ENCODE measurements around the gene SETD3.

SETD3 gene

DNA sequence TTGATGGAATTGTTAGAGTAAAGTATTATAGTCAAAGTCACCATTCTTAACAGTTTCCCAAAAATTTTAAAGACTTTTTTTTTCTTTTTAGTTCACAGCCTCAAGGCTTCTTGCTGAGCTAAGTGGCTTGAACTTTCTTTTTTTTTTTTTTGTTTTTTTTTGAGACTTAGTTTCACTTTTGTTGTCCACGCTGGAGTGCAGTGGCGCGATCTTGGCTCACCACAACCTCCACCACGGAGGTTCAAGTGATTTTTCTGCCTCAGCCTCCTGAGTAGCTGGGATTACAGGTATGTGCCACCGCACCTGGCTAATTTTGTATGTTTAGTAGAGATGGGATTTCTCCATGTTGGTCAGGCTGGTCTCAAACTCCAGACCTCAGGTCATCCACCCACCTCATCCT lies 92.8 kb downstream of the SETD3 start:
- no peak for DNase-seq

DNA sequence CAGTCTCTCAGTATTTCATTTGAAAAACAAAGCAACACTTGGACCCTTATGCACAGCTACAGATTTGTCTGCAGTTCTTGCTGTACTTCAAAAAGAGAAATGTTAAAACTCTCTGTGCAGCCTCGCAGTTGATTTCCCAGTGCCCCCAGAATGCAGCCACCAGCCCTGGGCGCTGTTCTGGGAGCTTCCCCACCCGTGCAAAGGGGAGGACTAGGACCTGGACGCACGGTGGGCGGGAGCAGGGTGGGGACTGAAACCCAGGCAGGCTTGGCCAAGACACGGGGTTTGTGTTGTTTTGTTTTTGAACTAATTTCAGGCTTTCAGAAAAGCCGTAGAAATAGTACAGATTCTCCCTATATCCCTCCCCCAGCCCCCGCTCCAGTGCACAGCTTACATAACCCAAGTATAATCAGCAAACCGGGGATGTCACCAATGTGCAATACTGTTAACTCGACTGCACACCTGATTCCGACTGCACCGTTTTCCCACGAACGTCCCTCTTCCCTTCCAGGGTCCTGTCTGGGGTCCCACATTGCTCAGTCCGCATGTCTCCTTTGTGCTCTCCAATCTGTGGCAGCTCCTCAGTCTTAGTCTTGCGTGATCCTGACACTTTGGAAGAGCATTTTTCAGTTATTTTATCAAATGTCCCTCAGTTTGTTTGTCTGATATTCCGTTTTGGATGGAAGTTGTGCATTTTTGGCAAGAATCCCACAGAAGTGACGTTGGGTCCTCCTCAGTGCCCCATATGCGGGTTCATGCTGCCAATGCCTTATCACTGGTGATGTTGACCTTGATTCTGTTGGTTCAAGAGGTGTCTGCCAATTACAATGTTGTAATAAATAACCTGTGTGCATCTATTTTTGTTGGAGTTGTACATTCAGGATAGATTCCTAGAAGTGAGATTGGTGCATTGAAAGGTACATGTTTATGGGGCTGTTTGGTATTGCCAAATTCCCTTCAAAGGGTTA lies 95.9 kb downstream of the SETD3 start:
- no peak for DNase-seq

DNA sequence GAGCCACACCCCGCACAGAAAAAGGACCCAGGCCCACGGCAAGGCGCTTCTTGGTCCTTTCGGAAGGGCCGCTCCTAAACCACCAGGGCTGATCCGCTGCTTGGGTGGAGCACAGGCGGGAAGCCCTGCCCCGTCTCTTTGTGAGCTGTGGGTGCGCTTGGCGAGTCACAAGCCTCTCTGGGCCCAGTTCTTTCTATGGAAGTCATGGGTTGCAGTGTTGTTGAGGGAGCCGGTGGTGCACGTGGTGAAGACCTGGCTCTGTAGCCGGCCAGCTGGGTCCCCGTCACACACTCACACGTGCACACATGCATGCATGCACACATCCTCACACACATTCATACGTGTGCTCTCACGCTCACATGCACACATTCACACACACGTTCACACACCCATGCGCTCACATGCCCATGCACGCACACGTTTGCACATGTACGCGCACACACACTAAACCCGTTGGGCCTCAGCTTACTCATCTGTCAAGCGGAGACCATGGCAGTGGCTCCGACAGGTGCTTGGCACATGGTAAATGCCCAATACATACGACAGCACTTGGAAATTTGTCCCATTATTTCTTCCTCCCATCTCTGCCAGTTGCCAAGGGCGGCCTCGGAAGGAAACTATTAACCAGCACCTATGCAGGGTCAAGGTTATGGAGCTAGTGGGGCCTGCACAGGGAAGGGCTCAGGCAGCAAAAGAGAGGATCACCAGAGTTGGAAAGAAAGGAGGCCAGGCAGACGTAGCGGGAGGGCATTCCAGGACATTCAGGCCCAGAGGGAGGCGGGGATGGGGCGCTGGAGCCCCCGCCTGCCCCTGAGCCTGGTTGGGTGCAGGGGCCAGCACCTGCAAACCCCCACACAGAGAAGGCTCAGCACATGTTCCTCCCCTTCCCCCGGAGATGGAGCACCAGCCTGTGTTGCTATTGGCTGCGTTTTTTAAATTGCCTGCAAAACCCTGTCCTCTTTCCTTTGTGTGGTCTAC lies 96.9 kb downstream of the SETD3 start:
- no peak for DNase-seq

DNA sequence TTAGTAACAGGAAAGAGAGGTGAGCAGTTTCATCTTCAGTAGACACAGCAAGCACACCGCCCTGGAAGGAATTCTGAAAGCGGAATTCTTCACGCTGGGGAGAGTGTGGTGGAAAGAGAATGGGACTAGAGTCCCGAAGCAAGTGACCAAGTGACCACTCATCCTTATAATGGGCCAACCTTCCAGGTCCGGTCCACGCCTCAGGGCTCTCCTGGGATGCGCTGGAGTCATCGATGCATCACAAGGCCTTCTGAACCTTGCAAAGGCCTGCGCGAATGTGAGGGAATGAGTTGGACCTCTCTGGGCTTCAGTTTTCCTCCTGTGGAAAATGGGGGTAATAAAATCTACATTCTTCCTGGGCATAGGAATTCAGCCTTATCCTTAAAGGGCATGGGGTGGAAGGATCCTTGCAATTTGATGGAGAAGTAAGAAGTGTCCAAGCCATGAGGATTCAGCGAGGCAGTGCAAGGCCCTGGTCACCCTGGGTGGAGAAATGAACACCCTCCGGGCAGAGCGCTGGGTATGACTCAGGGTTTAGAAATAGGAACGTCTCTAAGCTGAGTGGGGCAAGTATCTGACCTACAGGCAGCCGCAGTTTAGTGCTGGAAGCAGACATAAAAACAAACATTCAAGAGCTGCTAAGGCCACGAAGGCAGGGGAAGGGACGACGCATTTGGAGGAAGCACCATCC lies 97.7 kb downstream of the SETD3 start:
- no peak for DNase-seq

DNA sequence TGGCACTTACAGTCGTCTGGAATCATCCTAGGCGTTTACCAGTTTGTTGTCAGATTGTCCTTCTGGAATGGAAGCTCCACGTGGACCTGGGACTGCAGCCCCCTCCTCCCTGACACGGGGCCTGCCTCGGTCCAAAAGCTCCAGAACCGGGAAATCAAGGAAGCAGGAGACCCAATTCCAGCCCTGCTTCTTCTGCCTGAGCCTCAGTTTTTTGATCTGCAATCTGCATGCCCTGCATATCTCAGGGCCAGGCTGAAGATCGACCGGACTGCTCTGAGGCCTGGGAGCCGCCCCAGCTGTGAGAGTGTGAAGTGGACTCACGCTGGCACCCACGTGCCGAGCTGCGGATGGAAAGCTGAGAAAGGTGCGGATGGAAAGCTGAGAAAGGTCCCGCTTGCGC lies 98.6 kb downstream of the SETD3 start:
- DNase-seq, result no peak

DNA sequence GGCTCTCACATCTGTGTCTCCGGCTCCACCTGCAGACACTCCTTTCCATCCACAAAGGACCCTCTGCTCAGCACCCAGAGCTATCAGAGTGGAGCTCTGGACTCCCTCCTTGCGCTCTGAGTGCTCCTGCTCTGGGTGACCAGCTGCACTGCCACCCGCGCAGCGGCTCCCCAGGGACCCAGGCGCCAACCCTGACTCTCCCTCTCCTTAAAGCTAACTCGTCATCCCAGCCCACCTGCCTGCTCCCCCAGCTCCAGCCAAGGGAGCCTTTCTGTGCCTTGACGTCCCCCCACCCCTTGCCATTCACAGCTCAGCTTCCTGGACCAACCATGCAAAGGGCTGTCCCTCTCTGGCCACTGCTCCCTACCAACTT lies 99.0 kb downstream of the SETD3 start:
- no peak for DNase-seq

DNA sequence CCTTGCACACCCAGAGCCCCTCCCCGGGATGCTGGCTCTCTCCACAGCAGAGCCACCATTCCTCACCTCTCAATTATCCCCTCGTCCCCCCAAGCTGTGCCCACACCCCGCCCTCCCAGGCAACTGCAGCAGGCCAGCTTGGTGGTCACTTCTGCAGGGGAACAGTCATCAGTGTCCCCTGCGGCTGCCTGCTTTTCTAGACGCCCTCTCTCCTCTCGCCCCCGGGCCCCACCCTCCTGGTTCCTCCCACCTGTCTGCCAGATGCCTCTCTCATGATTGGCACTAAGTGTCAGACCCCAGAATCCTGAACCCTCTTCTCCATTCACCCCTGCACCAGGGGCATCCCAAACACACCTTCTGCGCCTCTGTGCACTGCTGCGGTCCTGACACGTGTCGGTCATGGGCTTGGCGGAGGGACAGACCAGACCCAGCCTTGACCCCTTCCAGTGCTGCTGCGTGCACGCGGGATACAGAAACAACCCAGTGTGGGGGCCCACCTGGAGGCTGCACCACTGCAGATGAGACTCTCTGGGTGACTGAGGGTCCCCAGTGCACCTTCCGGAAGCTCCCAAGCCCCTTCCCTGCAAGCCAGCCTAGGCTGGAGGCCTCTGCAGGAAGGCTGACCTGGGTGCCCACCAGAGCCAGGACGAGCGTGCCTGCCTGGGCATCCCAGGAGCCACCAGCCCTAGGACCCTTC lies 99.5 kb downstream of the SETD3 start:
- DNase-seq, result no peak

DNA sequence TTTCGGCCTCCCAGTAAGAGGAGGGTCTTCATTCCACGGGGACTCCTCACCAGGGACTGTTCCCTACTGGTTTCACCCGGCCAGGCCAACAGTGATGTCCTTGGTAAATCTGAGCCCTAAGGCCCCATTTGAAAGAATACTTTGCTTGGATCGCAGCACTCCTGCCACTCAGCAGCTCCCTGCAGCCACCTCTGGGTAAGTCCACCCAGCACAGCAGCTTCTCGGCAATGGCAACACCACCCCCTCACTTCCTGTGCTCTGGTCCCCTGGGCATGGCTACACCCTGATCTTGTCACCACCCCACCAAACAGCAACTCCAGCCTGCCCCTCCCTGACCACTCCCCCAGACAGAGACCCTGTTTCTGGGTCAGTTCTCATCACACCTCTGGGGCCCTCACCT lies 100.3 kb downstream of the SETD3 start:
- DNase-seq, result no peak

DNA sequence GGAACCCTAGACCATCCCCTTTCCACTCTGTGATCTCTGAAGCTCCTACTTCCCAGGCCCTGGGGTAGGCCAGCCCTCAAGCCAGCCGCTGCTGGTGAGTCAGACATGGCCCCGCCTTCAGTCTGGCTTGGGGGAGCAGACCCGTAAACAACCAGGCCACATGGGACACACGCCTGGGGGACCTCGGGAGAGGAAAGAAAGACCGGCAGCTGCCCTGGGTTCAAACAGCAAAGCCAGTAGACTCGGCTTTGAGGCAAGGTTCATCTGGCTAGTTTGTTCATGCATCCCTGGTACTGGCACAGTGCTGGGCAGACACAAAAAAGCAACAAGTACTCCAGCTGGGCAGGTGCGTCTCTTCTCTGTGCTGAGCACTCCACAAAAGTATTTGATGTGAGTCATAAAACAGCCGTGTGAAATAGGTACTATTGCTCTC lies 101.9 kb downstream of the SETD3 start:
- DNase-seq, result no peak

DNA sequence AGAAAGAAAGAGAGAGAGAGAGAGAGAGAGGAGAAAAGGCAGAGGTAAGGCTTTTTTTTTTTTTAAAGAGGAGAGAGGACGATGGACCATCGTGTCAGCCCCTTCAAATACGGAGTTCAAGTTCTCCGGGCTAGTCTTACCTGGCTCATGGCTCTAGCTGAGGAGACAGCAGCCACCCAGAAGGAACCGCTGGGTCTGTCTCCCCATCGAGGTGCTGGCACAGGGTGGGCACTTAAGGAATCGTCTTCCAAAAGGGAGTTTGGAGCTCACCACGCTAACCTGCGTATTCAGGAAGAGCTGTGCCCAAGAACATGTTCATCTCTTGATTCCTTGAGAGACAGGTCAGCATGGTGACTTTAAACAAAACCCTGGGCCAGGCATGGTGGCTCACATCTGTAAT lies 102.7 kb downstream of the SETD3 start:
- no peak for DNase-seq

DNA sequence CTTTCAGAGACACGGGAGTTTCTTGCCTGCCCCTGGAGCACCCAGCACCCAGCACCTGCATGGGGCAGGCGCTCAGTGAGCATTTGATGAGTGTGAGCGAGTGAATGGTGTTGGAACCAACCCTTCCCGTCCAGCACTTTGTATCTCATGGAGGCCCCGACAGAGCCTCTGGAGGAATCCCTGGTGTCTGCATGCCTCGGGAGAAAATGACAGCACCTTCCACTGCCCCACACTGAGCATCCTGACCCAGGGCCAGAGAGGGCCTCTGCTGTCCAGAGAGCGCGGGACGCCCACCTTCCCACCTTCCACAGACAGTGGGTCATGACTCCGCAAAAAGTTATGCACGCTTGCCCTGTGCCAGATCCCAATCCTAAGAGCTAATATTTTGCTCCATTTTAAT lies 105.7 kb downstream of the SETD3 start:
- no peak for DNase-seq

DNA sequence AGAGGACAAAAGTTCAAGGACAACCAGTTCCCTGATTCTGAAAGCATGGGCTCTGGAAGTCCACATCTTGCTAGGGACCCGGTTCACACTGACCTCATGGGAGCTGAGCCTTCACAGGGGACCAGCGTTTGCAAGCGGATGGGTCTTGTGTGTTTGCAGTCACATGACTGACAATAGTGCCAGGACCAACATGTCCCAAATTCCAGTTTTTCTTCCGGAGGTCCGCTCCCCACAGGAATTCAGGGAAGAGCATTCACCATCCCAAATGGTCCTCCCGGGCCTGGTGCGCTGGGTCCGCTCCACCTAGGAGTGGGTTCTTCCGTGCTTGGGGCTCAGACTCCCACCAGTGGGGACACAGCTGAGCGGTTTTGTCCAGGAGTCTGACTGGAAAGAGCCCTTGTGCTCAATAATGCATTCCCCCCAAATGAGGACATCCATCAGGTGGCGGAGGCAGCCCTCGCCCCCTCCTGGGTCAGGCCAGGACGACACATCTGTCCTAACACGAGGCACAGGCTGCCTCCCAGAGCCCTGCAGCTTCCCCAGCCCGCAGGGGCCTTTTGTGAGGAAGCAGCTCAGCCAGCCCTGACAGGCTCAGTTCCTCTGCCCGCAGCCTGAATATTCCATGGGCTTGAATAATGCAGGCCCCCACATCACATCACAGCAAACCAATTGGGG lies 116.9 kb downstream of the SETD3 start:
- DNase-seq, result no peak

DNA sequence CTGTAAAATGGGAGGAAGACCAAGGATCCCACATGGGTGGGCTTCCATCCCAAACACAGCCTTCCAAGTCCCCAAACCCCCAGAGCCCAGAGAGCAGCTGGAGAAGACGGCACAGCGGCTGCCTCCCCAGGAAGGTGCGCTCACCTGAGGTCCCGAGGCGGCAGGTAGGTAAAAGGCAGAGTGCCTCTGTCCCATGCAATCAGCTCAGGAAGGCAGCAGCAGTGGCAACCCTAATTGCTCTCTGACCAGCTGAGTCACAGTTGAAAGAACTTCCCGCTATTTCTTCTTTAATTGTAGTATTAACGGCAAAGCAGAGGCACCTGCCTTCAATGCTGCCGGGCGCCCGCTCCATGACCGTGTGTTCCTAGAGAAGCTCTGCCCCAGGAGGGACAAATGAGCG lies 117.6 kb downstream of the SETD3 start:
- no peak for DNase-seq

DNA sequence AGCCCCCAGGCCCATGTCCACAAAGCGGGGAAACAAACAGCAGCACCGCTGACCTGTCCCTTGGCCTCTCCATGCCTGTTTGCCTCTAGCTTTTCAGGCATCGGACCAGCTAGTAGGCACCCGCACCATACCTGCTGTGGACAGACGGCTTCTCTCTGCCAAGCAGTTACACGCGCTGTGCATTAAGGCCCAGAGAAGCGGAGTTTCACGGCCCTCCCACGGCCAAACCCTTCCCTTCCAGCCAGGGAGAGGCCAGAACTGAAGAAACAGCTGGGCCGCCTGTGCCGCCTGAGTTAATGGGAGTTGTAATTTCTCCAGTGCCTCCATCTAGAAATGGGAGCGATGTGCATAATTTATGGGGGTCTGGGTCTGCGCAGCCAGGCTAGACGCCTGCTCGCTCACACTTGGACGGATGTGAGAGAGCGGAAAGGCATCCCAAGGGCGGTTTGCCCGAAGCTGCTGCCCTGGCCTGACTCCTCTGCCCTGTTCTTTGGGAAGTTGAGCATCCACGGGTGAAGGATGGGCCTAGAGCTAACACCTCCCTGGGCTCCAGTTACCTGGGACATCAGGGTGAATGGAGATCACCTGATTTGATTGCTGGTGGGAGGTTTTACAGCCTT lies 119.0 kb downstream of the SETD3 start:
- no peak for DNase-seq

DNA sequence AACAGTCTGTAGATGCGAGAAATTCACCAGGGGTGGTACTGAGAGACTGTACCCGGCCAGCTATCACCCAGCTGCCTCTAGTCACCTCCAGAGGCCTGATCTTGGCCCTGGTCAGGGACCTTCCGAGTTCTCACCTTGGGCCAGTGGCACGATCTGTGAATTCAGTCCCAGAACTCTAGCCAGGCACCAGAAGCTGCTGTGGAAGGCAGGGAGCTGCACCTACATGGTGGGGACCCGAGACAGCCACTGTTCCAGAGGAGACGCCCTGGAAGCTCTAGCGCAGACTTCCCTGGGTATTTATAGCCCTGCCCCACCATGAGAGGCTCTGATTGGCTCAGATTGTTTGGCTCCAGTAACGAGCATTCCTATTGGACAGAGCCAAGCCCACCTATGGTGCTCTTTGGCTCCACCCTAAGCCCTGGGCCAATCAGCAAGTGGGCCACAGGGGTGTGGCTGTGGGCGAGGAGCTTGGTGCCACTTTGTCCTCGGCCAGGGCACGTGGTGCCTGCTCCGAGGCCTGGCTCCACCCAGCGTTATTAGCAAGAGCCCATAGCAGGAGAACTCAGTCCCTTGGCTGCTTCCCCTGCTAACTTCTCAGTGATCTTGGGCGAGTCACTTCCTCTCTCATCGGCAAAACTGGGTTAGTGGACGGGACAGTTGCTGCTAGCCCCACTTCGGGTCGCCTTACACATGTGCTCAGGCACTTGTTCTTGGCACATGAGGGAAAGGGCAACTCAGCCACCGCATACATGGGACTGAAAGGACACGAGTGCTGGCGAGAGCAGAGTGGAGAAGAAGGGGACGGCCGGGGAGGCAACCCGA lies 119.7 kb downstream of the SETD3 start:
- DNase-seq, result no peak

DNA sequence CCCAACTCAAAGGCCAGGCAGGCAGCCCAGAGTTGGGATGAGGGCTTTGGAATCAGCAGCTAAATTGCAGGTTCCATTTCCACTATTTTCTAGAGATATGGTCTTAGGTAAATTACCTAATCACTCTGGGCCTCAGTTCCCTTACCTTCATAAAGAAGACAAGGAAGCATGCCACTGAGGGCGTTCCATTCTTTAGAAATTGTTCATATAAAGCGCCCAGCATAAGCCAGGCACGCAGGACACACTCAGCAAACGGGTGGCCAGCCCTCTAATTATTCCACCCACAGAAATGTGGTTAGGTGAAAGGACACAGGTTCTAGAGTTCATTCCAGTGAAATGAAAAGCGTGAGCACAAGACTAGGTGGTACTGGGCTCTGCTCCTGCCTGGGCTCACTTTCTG lies 120.8 kb downstream of the SETD3 start:
- DNase-seq, result no peak

DNA sequence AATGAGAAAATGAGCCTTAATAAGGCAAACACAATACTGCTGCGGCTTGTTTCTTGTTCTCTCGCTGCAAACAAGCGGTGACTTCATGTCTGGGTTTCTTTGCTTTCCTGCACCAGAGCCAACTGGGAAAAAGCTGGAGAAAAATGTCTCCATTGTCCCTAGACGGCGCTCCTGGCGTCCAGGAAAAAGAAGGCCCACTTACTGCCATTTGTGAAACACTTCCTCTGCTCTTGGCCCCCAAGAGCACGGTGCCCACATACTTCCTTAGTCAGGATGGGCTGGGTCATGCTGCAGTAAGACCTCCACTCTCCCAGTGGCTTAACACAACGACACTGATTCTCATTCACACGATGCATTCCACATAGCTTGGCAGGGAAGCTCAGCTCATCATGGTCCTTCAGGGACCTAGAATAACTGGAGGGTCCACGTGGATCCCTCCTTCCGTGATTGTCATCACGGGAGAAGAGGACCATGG lies 122.7 kb downstream of the SETD3 start:
- no peak for DNase-seq

DNA sequence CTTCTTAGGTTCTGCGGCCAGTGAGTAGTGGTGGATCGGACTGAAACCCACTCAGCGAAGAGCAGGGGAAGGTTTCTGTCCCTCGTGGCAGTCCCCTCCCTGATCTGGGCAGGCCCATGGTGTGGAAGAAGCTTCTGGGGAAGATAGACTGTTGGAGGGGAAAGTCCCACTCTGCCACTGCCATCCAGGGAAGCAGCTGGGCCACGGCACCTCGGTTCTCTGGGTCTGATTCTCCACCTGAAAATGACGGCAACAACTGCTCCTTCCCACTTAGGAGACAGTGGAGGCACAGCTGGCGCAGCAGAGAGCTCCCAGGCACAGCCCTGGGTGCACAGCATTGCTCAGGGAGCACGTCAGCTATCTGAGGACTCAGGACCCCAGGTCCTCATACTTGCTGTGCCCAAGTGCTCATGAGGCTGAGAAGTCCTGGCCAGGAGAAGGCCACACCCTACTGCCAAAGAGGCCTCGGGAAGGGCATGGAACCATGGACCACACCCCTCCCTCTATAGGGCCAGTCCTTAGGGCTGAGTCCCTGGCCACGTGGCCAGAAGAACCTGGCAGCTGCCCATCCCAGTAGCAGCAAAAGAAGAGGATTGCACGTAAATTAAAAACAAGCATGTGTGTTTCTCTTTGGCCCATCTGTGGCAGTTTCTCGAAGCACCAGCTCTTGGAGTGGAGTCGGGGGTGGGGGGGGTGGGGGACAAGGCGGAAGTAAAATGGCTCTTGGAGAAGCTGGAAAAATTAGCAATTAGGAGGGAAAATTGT lies 123.3 kb downstream of the SETD3 start:
- no peak for DNase-seq

DNA sequence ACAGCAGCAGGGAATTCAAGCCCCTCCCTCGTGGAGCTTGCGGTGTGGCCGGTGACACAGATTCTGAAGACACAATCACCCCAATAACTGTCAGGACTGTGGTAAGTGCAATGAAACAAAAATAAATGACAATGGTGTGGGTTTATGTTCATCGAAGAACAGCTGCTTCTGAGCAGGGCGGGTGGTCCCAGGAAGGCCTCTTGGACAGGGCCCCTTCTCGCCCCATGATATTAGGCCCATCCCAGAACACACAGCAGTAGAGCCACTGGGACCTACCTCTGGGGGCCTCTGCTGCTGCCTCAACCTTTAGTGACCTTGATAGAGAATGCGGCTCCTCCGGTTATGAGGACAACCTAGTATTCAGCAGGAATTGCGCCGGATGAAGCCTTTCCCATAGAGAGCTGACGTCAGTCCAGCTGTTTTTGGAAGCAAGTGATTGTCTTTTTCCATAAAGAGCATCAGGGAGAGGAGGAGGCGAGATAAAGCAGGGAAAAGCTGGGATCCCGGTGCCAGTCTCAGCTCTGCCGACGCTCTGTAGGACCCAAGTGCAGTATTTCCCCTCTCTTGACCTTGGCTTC lies 124.5 kb downstream of the SETD3 start:
- DNase-seq, result no peak
